Prostate gland (tissue), 2 donors: ENCODE measurements around the gene IGF2BP2. TPM values are rescaled to one million over a fixed set of nuclear protein-coding genes. Genes with fewer than 3 reads are reported as not detected.
A peak's percentile ranks its signal among the peaks of the same experiment; 100 is the strongest.

Experiments used
- DNase-seq: peaks from one replicate; pipeline ENCODE4 v3.0.0-alpha.2; 2019; ENCODE audit warnings: low spot score
- H3K27ac ChIP-seq, 2 donors: fragments of 200-600 bp; sonication (generic); 2 replicates each; pipeline ENCODE4 v1.5.1; 2017 to 2019
- H3K27me3 ChIP-seq: fragments of 200-600 bp; sonication (generic); replicated peaks from 2 replicates; pipeline ENCODE4 v1.5.1; 2019; ENCODE audit not compliant: insufficient read depth
- H3K36me3 ChIP-seq, 2 donors: fragments of 200-600 bp; sonication (generic); 1 replicate in 1 of 2; 2 replicates in 1 of 2; pipeline versions ENCODE4 v1.5.1 to v1.8.1; 2017 to 2019
- H3K4me1 ChIP-seq: fragments of 200-600 bp; sonication (generic); replicated peaks from 2 replicates; pipeline ENCODE4 v1.5.1; 2019
- H3K4me3 ChIP-seq, 2 donors: fragments of 200-600 bp; sonication (generic); 2 replicates each; pipeline ENCODE4 v1.5.1; 2017 to 2019
- H3K9me3 ChIP-seq: fragments of 200-600 bp; sonication (generic); 2 replicates; pipeline ENCODE4 v1.5.1; 2017
- CTCF ChIP-seq, 4 experiments: fragments of 200-600 bp in 2 of 4; fragments of 450-650 bp in 2 of 4; sonication (generic) in 2 of 4; IDR thresholded peaks; 1 replicate in 3 of 4; 2 replicates in 1 of 4; pipeline ENCODE4 v1.5.1; 2016 to 2019; ENCODE audit warnings: antibody characterized with exemption in 4 of 4, mild to moderate bottlenecking in 2 of 4, moderate library complexity in 2 of 4
- POLR2A ChIP-seq: fragments of 450-650 bp; IDR thresholded peaks from one replicate; pipeline ENCODE4 v1.6.1; 2016; ENCODE audit warnings: antibody characterized with exemption, mild to moderate bottlenecking
- POLR2AphosphoS5 ChIP-seq: sonication (generic); formaldehyde crosslinking; IDR thresholded peaks from one replicate; pipeline ENCODE4 v1.6.1; 2017; ENCODE audit warnings: antibody characterized with exemption
- WGBS: methylation state at CpG from one replicate; pipeline ENCODE4 v1.1.5; 2018; 5-methylcytosine and 5-hydroxymethylcytosine counted together
- intact Hi-C: fragments of 100-400 bp; cut with DNase I; formaldehyde crosslinking; loops from one replicate; pipeline ENCODE4 v1.14.2; 2022
- total RNA-seq, 2 donors: library from RNA; depleted of rRNA; stranded (reverse); fragments of >200 nt; gene quantifications; one replicate each; pipeline ENCODE4 v1.1.0, GENCODE V29; 2016

IGF2BP2 gene
- total RNA-seq, result 1 to 10 TPM; 1.2 to 8.8 TPM

- Histone ChIP-seq H3K27ac (peak within 1 kb of the TSS; percentile 23 to 38), H3K27me3 (no peaks in the 10 kb centered on the region), H3K4me1 (no peaks in the 10 kb centered on the region), H3K9me3 (no peaks in the 10 kb centered on the region), H3K4me3 (peak within 1 kb of the TSS; percentile 40 to 49), H3K36me3 (no peaks in the 10 kb centered on the region)
- WGBS, result 0% methylated on average over 5 of the region's 96 CpGs
- intact Hi-C loops, result no loop called here
- DNase-seq, result peak; percentile 38
- TF ChIP-seq POLR2AphosphoS5, result no peak
- TF ChIP-seq POLR2A, result no peak
- peak in 1 of 4 experiments; percentile 21 for TF ChIP-seq CTCF (IDR thresholded peaks at IDR 0.05)
Observed at GRCh38 chr3:185825006-185825638, at the start of gene IGF2BP2. Gene IGF2BP2 (minus strand): TSS chr3:185825042. CDS start chr3:185824960, 82 bp downstream.

GRCh38 chr3:185874119-185874518 lies 49.3 kb upstream of the IGF2BP2 start:
- Histone ChIP-seq H3K27me3 (no peaks in the 10 kb centered on the region), H3K9me3 (no peaks in the 10 kb centered on the region), H3K27ac (no peak overlapping the region), H3K4me1 (no peaks in the 10 kb centered on the region), H3K4me3 (no peak overlapping the region), H3K36me3 (no peaks in the 10 kb centered on the region)
- TF ChIP-seq CTCF (IDR thresholded peaks at IDR 0.05) (no peak), POLR2A (no peak), POLR2AphosphoS5 (no peak)
- DNase-seq, result no peak
- intact Hi-C loops, result no loop called here
- WGBS, result 59% methylated on average over 9 of the region's 9 CpGs

GRCh38 chr3:185867650-185868049 lies 42.8 kb upstream of the IGF2BP2 start:
- Histone ChIP-seq H3K4me1 (no peaks in the 10 kb centered on the region), H3K27me3 (no peaks in the 10 kb centered on the region), H3K9me3 (no peaks in the 10 kb centered on the region), H3K27ac (no peak overlapping the region), H3K4me3 (no peak overlapping the region), H3K36me3 (no peaks in the 10 kb centered on the region)
- DNase-seq, result no peak
- 95% methylated on average over 2 of the region's 2 CpGs for WGBS
- TF ChIP-seq POLR2A, result no peak
- no peak for TF ChIP-seq CTCF (IDR thresholded peaks at IDR 0.05)
- no peak for TF ChIP-seq POLR2AphosphoS5
- intact Hi-C loops, result no loop called here

- TF ChIP-seq POLR2A (no peak), POLR2AphosphoS5 (no peak), CTCF (IDR thresholded peaks at IDR 0.05) (no peak)
- H3K4me1 ChIP-seq, result no peaks in the 10 kb centered on the region
- intact Hi-C loops, result no loop called here
Observed at GRCh38 chr3:185866995-185867394, 42.2 kb upstream of the IGF2BP2 start.

GRCh38 chr3:185866555-185866954 lies 41.7 kb upstream of the IGF2BP2 start:
- intact Hi-C loops, result no loop called here
- no peak for DNase-seq
- WGBS, result 87% methylated on average over 1 of the region's 1 CpG
- TF ChIP-seq CTCF (IDR thresholded peaks at IDR 0.05), result no peak
- TF ChIP-seq POLR2AphosphoS5, result no peak
- TF ChIP-seq POLR2A, result no peak
- H3K27ac ChIP-seq, result no peak overlapping the region
- no peaks in the 10 kb centered on the region for H3K27me3 ChIP-seq
- no peaks in the 10 kb centered on the region for H3K36me3 ChIP-seq
- no peak overlapping the region for H3K4me3 ChIP-seq
- H3K9me3 ChIP-seq, result no peaks in the 10 kb centered on the region
- no peaks in the 10 kb centered on the region for H3K4me1 ChIP-seq

More at GRCh38 chr3:185866995-185867394, 42.2 kb upstream of the IGF2BP2 start:
- Histone ChIP-seq H3K9me3 (no peaks in the 10 kb centered on the region), H3K4me3 (no peak overlapping the region), H3K36me3 (no peaks in the 10 kb centered on the region), H3K27ac (no peak overlapping the region), H3K27me3 (no peaks in the 10 kb centered on the region)
- DNase-seq, result no peak
